SJSA1 (cell line): ENCODE measurements around the gene LENEP. TPM values are rescaled to one million over a fixed set of nuclear protein-coding genes. Genes with fewer than 3 reads are reported as not detected.

Experiments
- DNase-seq, 2 experiments: peaks; one replicate each; pipeline ENCODE4 v3.0.0-alpha.2; 2015 to 2020; ENCODE audit warnings: low spot score in 2 of 2, low read depth in 1 of 2
- H3K27ac ChIP-seq: fragments of 250-450 bp; sonication (Bioruptor Pico); 2 replicates; pipeline ENCODE4 v1.5.1; 2020; ENCODE audit warnings: mild to moderate bottlenecking, moderate library complexity
- H3K27me3 ChIP-seq: fragments of 250-450 bp; sonication (Bioruptor Pico); replicated peaks from 2 replicates; pipeline ENCODE4 v1.5.1; 2020; ENCODE audit warnings: mild to moderate bottlenecking, moderate library complexity
- H3K36me3 ChIP-seq: fragments of 250-450 bp; sonication (Bioruptor Pico); 2 replicates; pipeline ENCODE4 v1.5.1; 2020; ENCODE audit warnings: mild to moderate bottlenecking
- H3K4me1 ChIP-seq: fragments of 250-450 bp; sonication (Bioruptor Pico); replicated peaks from 2 replicates; pipeline ENCODE4 v1.6.1; 2021; ENCODE audit warnings: mild to moderate bottlenecking
- H3K4me3 ChIP-seq: fragments of 250-450 bp; sonication (Bioruptor Pico); 2 replicates; pipeline ENCODE4 v1.5.1; 2020; ENCODE audit warnings: mild to moderate bottlenecking
- H3K9me3 ChIP-seq: fragments of 250-450 bp; sonication (Bioruptor Pico); replicated peaks from 2 replicates; pipeline ENCODE4 v1.5.1; 2020; ENCODE audit warnings: mild to moderate bottlenecking
- total RNA-seq: library from RNA; depleted of rRNA; stranded (reverse); fragments of >200 nt; shearing (Covaris generic); gene quantifications from 2 replicates; pipeline ENCODE4 v1.2.3, GENCODE V29; 2014; rRNA removed

LENEP gene
- total RNA-seq, 1 experiment from 2014 or later: not detected

DNA sequence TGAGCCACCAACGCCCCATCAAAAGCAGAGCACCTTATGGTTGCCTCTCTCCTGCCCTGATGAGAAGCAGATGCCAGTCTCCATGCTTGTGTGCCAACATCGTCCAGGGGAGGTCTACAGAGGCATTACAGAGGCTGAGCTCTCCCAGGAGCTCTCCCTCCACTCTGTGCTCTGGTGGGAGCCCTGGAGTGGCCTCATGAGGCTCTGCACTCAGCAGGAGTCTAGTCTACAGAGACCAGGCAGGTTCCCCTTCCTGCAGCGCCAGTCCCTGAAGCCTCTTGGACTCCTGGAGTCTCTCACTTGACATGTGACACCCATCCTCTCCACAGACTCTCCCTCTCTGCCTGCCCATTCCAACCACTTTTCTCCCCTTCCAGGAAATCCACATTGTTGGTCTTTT lies 43.7 kb downstream of the LENEP start:
- Histone ChIP-seq H3K4me3 (no peak overlapping the region), H3K4me1 (no peaks in the 10 kb centered on the region), H3K9me3 (no peaks in the 10 kb centered on the region), H3K27ac (no peak overlapping the region), H3K36me3 (no peaks in the 10 kb centered on the region), H3K27me3 (peaks cover 4% of the 10 kb centered on the region; the same call in 1 of the 2 replicates)
- no peak for DNase-seq

- no peak overlapping the region for H3K27ac ChIP-seq
- H3K27me3 ChIP-seq: peaks cover 4% of the 10 kb centered on the region; the same call in 1 of the 2 replicates
- no peaks in the 10 kb centered on the region for H3K4me1 ChIP-seq
- no peaks in the 10 kb centered on the region for H3K9me3 ChIP-seq
- H3K4me3 ChIP-seq: no peak overlapping the region
- no peak for DNase-seq
- H3K36me3 ChIP-seq: no peaks in the 10 kb centered on the region
These were observed 44.6 kb downstream of the LENEP start for GRCh38 chr1:155037851-155038441.

DNA sequence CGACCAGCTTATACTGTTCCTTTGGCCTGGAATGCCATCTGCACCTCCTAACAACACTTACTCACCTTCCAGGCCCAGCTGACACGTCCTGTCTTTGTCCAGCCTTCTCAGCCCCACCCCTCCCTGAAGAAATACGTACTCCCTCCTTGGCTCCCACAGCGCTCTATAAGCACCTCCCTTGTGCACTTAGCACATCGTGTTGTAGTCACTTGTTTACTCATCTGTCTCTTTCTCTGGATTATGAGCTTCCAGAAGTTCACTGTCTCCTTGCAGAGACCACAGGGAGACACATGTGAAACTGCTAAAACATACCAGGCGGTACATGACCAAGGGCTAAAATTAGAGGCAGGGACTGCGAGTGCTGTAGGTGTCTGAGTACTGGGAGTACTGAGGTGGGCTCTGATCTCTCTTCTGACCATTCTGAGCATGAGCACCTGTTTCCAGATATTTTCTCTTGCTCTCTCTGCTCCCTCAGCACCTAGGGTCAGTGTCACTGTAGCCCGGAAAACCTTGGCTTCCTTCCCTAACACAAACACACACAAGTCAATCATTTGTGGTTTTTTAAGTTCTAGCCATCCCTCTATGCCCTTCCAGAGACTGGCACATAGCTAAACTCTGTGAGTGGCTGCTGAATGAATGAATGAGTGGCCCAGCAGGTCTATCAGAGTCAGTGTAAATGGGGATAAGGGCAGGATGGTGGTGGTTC lies 45.4 kb downstream of the LENEP start:
- Histone ChIP-seq H3K9me3 (no peaks in the 10 kb centered on the region), H3K4me1 (no peaks in the 10 kb centered on the region), H3K27me3 (peaks cover 4% of the 10 kb centered on the region; the same call in 1 of the 2 replicates), H3K36me3 (no peaks in the 10 kb centered on the region), H3K27ac (no peak overlapping the region), H3K4me3 (no peak overlapping the region)
- DNase-seq: no peak

DNA sequence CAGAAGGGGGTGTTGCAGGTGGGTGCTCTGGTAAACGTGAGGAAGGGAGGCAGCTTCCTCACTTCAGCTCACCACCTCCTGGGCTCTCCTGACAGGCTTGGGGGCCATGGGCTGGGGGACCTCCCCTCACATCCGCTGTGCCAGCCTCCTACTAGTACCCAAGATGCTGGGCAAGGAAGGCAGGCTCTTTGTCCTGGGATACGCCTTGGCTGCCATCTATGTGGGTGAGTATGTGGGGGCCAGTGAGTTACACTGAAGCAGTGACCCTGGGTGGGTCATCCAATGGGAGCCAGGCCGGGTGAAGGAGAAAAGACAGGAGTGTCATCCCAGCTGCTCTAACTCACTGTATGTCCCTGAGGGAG lies 45.9 kb downstream of the LENEP start:
- H3K36me3 ChIP-seq: no peaks in the 10 kb centered on the region
- H3K27ac ChIP-seq: no peak overlapping the region
- H3K4me1 ChIP-seq: no peaks in the 10 kb centered on the region
- no peaks in the 10 kb centered on the region for H3K9me3 ChIP-seq
- DNase-seq: no peak
- no peak overlapping the region for H3K4me3 ChIP-seq
- H3K27me3 ChIP-seq: peaks cover 4% of the 10 kb centered on the region; the same call in 1 of the 2 replicates

GRCh38 chr1:155040358-155041093 lies 47.1 kb downstream of the LENEP start:
- no peak overlapping the region for H3K4me3 ChIP-seq
- no peak overlapping the region for H3K27ac ChIP-seq
- H3K27me3 ChIP-seq: 0 out of 2 replicates have a peak, but pooled peaks cover 4% of the 10 kb centered on the region
- no peaks in the 10 kb centered on the region for H3K9me3 ChIP-seq
- no peaks in the 10 kb centered on the region for H3K36me3 ChIP-seq
- H3K4me1 ChIP-seq: peaks cover 8% of the 10 kb centered on the region
- DNase-seq: no peak

DNA sequence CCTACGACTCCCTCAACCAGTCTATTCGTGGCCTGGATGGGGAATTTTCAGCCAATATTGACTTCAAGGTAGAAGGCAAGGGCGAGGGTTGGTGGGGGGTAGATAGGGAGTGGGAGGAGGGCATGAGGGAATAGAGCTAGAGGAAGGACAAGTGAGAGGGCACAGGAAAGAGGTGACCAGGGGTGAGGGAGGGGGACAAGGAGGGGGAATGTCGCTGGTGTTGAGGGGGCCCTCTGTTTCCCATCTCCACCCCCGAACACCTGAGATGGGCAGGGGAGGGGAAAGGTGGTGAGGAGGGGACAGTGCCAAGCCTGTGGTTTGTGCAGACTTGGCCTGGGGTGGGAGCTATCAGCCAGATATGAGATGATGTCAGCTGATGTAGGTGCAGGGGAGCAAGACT lies 49.4 kb downstream of the LENEP start:
- Histone ChIP-seq H3K4me3 (no peak overlapping the region), H3K27ac (no peak overlapping the region), H3K36me3 (no peaks in the 10 kb centered on the region), H3K27me3 (no peaks in the 10 kb centered on the region), H3K4me1 (peaks cover 9% of the 10 kb centered on the region), H3K9me3 (no peaks in the 10 kb centered on the region)
- DNase-seq: no peak

GRCh38 chr1:155043301-155043702 lies 49.9 kb downstream of the LENEP start:
- no peak overlapping the region for H3K4me3 ChIP-seq
- H3K9me3 ChIP-seq: no peaks in the 10 kb centered on the region
- no peak overlapping the region for H3K27ac ChIP-seq
- peaks cover 9% of the 10 kb centered on the region for H3K4me1 ChIP-seq
- no peak for DNase-seq
- no peaks in the 10 kb centered on the region for H3K27me3 ChIP-seq
- no peaks in the 10 kb centered on the region for H3K36me3 ChIP-seq

DNA sequence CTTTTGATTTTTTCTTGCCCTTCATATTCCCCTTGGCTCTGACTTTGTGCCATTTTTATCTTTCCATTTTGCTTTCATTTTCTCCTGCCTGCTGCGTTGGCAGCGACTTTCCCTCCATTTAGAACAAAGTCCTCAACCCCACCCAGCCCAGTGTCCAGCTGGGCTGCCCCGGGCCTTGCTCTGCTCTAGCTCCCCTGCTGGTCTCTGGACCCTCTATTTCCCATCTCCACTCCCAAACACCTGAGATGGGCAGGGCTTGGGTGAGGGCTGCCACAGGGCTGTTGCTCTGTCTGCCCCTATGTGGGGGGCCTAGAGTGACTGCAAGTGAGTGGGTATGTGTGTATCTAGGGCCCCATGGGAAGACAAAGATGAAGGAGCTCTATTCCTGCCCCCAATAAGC lies 50.4 kb downstream of the LENEP start:
- H3K4me1 ChIP-seq: peaks cover 9% of the 10 kb centered on the region
- H3K27ac ChIP-seq: no peak overlapping the region
- no peaks in the 10 kb centered on the region for H3K36me3 ChIP-seq
- no peaks in the 10 kb centered on the region for H3K27me3 ChIP-seq
- H3K4me3 ChIP-seq: no peak overlapping the region
- no peaks in the 10 kb centered on the region for H3K9me3 ChIP-seq
- DNase-seq: no peak

Other genes starting within 250 kb of the LENEP start
- not detected in 2 replicates for gene KCNN3, start 123.3 kb upstream of the LENEP start, total RNA-seq
- gene PMVK, start 56.9 kb upstream of the LENEP start, total RNA-seq: 0.41 and 4.7 TPM in 2 replicates
- 25.2 and 30.2 TPM in 2 replicates for gene PBXIP1, start 37.5 kb upstream of the LENEP start, total RNA-seq
- 18.0 and 20.0 TPM in 2 replicates for gene PYGO2, start 31.8 kb upstream of the LENEP start, total RNA-seq
- gene SHC1, start 22.8 kb upstream of the LENEP start, total RNA-seq: 101 and 155 TPM in 2 replicates
- 290 and 338 TPM in 2 replicates for gene CKS1B, start 18.9 kb upstream of the LENEP start, total RNA-seq
- 15.4 and 23.7 TPM in 2 replicates for gene FLAD1, start 10.2 kb upstream of the LENEP start, total RNA-seq
- gene ZBTB7B, start 9.2 kb downstream of the LENEP start, total RNA-seq: 15.3 and 24.5 TPM in 2 replicates
- gene DCST2, start 40.2 kb downstream of the LENEP start, total RNA-seq: not detected in 2 replicates
- not detected in 2 replicates for gene DCST1, start 40.2 kb downstream of the LENEP start, total RNA-seq
- gene ADAM15, start 57.7 kb downstream of the LENEP start, total RNA-seq: 27.0 and 32.0 TPM in 2 replicates
- 4.7 and 4.8 TPM in 2 replicates for gene EFNA4, start 70.2 kb downstream of the LENEP start, total RNA-seq
- 0.21 and 0.85 TPM in 2 replicates for gene EFNA3, start 85.3 kb downstream of the LENEP start, total RNA-seq
- 0.89 and 0.91 TPM in 2 replicates for gene EFNA1, start 134.3 kb downstream of the LENEP start, total RNA-seq
- 9.9 and 23.4 TPM in 2 replicates for gene SLC50A1, start 142.3 kb downstream of the LENEP start, total RNA-seq
- 40.7 and 76.6 TPM in 2 replicates for gene DPM3, start 146.9 kb downstream of the LENEP start, total RNA-seq
- gene KRTCAP2, start 179.7 kb downstream of the LENEP start, total RNA-seq: 61.7 and 94.8 TPM in 2 replicates
- gene TRIM46, start 180.3 kb downstream of the LENEP start, total RNA-seq: 0.21 and 1.1 TPM in 2 replicates
- 3.2 and 5.4 TPM in 2 replicates for gene THBS3, start 214.3 kb downstream of the LENEP start, total RNA-seq
- 69.7 and 86.0 TPM in 2 replicates for gene MTX1, start 215.1 kb downstream of the LENEP start, total RNA-seq